Measurements from ENCODE around the gene PLAGL1.

DNA sequence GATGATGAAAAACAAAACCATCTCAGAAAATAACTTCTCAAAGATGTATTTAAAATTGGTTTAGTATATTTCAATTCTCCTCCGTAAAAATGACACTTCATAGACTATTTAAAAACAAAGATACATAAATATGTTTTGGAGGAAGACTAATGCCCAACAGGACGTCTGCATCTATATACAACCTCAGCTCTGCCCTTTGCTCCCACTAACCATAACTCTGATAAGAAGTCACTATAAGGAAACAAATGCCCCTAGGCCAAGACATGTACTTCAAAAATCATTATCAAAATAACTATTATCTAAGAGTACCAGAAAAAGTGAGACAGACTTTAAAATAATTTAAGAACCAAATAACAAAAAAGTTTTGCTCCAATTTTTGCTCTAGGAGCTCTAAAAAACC, 23.4 kb downstream of the PLAGL1 start:
- no peak for TF ChIP-seq POLR2A (IDR thresholded peaks at IDR 0.05)
- TF ChIP-seq, protein P1, sequence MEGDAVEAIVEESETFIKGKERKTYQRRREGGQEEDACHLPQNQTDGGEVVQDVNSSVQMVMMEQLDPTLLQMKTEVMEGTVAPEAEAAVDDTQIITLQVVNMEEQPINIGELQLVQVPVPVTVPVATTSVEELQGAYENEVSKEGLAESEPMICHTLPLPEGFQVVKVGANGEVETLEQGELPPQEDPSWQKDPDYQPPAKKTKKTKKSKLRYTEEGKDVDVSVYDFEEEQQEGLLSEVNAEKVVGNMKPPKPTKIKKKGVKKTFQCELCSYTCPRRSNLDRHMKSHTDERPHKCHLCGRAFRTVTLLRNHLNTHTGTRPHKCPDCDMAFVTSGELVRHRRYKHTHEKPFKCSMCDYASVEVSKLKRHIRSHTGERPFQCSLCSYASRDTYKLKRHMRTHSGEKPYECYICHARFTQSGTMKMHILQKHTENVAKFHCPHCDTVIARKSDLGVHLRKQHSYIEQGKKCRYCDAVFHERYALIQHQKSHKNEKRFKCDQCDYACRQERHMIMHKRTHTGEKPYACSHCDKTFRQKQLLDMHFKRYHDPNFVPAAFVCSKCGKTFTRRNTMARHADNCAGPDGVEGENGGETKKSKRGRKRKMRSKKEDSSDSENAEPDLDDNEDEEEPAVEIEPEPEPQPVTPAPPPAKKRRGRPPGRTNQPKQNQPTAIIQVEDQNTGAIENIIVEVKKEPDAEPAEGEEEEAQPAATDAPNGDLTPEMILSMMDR (IDR thresholded peaks at IDR 0.05): no peak
